ENCODE data around the gene TMPRSS5.

TMPRSS5 gene

DNA sequence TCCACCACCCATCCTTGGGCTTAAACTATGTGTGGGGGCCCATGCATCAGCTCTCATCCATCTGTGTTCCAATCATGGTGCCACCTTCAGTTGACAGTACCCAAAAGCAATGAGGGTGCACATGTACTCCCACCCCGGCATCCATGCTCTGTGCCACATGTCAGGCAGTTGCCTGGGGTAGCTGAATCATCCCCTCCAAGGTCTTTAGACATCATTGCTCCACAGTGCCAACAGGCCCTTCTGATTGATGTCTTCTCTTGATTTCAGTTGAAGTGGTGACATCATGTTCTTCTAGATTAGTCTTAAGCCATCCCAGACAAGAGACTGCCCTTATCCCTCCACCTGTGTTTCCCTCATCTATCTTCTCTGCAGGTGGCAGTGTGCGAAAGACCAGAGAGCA lies 42.5 kb downstream of the TMPRSS5 start:
- H3K9me2 ChIP-seq (replicated peaks; ENCODE audit: control insufficient read depth, low read length): no peaks in the 10 kb centered on the region
- no peaks in the 10 kb centered on the region for H3F3A ChIP-seq (ENCODE audit: control insufficient read depth, insufficient read depth)
- no peaks in the 10 kb centered on the region for H3K4me1 ChIP-seq (ENCODE audit: control insufficient read depth, low read length)
- H3K27ac ChIP-seq (ENCODE audit: low read depth, low read length): no peak overlapping the region
- no peaks in the 10 kb centered on the region for H4K20me1 ChIP-seq (ENCODE audit: control insufficient read depth, insufficient read depth, low read depth, low read length)
- no peak overlapping the region for H3K4me3 ChIP-seq (ENCODE audit: low read length)
- H3K27me3 ChIP-seq (ENCODE audit: control insufficient read depth, low read length): no peaks in the 10 kb centered on the region
- no peaks in the 10 kb centered on the region for H3K9me3 ChIP-seq (ENCODE audit: control insufficient read depth, insufficient read depth, low read length)
- no peak overlapping the region for H3K4me2 ChIP-seq (ENCODE audit: low read length)
- no peaks in the 10 kb centered on the region for H3K36me3 ChIP-seq (ENCODE audit: control insufficient read depth, low read length)
- TF ChIP-seq EZH2phosphoT487 (IDR thresholded peaks at IDR 0.05; ENCODE audit: borderline replicate concordance, low read length): no peak
- TF ChIP-seq, protein P1, sequence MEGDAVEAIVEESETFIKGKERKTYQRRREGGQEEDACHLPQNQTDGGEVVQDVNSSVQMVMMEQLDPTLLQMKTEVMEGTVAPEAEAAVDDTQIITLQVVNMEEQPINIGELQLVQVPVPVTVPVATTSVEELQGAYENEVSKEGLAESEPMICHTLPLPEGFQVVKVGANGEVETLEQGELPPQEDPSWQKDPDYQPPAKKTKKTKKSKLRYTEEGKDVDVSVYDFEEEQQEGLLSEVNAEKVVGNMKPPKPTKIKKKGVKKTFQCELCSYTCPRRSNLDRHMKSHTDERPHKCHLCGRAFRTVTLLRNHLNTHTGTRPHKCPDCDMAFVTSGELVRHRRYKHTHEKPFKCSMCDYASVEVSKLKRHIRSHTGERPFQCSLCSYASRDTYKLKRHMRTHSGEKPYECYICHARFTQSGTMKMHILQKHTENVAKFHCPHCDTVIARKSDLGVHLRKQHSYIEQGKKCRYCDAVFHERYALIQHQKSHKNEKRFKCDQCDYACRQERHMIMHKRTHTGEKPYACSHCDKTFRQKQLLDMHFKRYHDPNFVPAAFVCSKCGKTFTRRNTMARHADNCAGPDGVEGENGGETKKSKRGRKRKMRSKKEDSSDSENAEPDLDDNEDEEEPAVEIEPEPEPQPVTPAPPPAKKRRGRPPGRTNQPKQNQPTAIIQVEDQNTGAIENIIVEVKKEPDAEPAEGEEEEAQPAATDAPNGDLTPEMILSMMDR (IDR thresholded peaks at IDR 0.05; ENCODE audit: low read depth, low read length, poor library complexity, severe bottlenecking): no peak
- H3K79me2 ChIP-seq (ENCODE audit: control insufficient read depth, low read length): no peaks in the 10 kb centered on the region

DNA sequence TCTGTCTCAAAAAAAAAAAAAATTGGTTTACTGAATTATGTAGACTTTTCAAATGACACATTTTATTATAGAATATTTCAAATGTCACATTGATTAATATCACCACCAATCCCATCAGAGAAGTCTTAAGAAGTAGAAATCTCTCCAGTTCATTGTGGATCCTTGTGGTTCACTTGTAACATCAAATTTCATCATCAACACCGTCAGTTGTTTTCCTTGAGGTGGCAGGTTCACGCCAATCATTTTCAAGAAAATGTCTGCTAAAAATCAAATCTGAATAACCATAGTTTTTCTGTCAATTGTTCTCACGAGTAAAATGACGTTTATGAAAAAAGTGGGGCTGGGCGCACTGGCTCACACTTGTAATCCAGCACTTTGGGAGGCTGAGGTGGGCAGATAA lies 50.3 kb downstream of the TMPRSS5 start:
- Histone ChIP-seq H3K36me3 (ENCODE audit: control insufficient read depth, low read length) (no peaks in the 10 kb centered on the region), H3F3A (ENCODE audit: control insufficient read depth, insufficient read depth) (no peaks in the 10 kb centered on the region), H3K9me3 (ENCODE audit: control insufficient read depth, insufficient read depth, low read length) (no peaks in the 10 kb centered on the region), H3K27ac (ENCODE audit: low read depth, low read length) (no peak overlapping the region), H3K4me2 (ENCODE audit: low read length) (no peak overlapping the region), H3K9me2 (replicated peaks; ENCODE audit: control insufficient read depth, low read length) (no peaks in the 10 kb centered on the region), H3K4me1 (ENCODE audit: control insufficient read depth, low read length) (no peaks in the 10 kb centered on the region), H4K20me1 (ENCODE audit: control insufficient read depth, insufficient read depth, low read depth, low read length) (no peaks in the 10 kb centered on the region), H3K4me3 (ENCODE audit: low read length) (no peak overlapping the region), H3K27me3 (ENCODE audit: control insufficient read depth, low read length) (no peaks in the 10 kb centered on the region), H3K79me2 (ENCODE audit: control insufficient read depth, low read length) (no peaks in the 10 kb centered on the region)
- no peak for TF ChIP-seq EZH2phosphoT487 (IDR thresholded peaks at IDR 0.05; ENCODE audit: borderline replicate concordance, low read length)
- TF ChIP-seq, protein P1 (IDR thresholded peaks at IDR 0.05; ENCODE audit: low read depth, low read length, poor library complexity, severe bottlenecking): no peak

DNA sequence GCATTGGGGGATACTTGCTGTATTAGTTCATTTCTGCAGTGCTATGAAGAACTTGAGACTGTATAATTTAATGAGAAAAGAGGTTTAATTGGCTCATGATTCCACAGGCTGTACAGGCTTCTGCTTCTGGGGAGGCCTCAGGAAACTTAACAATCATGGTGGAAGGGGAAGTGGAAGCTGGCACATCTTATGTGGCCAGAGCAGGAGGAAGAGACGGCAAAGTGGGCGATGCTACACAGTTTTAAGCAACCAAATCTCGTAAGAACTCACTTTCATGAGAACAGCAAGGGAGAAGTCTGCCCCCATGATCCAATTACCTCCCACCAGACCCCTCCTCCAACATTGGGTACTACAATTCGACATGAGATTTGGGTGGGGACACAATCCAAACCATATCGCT lies 55.1 kb downstream of the TMPRSS5 start:
- H3K27ac ChIP-seq (ENCODE audit: low read depth, low read length): no peak overlapping the region

More for the DNA sequence above, 55.1 kb downstream of the TMPRSS5 start:
- Histone ChIP-seq H3K36me3 (ENCODE audit: control insufficient read depth, low read length) (no peaks in the 10 kb centered on the region), H3F3A (ENCODE audit: control insufficient read depth, insufficient read depth) (no peaks in the 10 kb centered on the region), H3K79me2 (ENCODE audit: control insufficient read depth, low read length) (no peaks in the 10 kb centered on the region), H3K27me3 (ENCODE audit: control insufficient read depth, low read length) (no peaks in the 10 kb centered on the region), H3K4me3 (ENCODE audit: low read length) (no peak overlapping the region), H3K9me3 (ENCODE audit: control insufficient read depth, insufficient read depth, low read length) (no peaks in the 10 kb centered on the region), H3K4me2 (ENCODE audit: low read length) (no peak overlapping the region), H3K9me2 (replicated peaks; ENCODE audit: control insufficient read depth, low read length) (no peaks in the 10 kb centered on the region; the same call in 1 of the 2 replicates), H4K20me1 (ENCODE audit: control insufficient read depth, insufficient read depth, low read depth, low read length) (no peaks in the 10 kb centered on the region), H3K4me1 (ENCODE audit: control insufficient read depth, low read length) (no peaks in the 10 kb centered on the region)
- no peak for TF ChIP-seq EZH2phosphoT487 (IDR thresholded peaks at IDR 0.05; ENCODE audit: borderline replicate concordance, low read length)
- TF ChIP-seq, protein P1 (IDR thresholded peaks at IDR 0.05; ENCODE audit: low read depth, low read length, poor library complexity, severe bottlenecking): no peak
